Calu3 (cell line): ENCODE data around the gene TMEM170A. TPM values are rescaled to one million over a fixed set of nuclear protein-coding genes. Genes with fewer than 3 reads are reported as not detected.
A peak's percentile ranks its signal among the peaks of the same experiment; 100 is the strongest.

Experiments used
- BruUV-seq: library from RNA; stranded (reverse); fragments of 400-500 nt; replicated peaks from 2 replicates; lab custom pipeline; 2021; lab: Mats Ljungman, UMichigan
- CTCF ChIA-PET: fragments of 300-600 bp; sonication (Branson Sonifier 250); formaldehyde crosslinking; loops from one replicate; lab custom pipeline; 2022; ENCODE audit warnings: antibody characterized with exemption; lab: Charles Lee
- DNase-seq: peaks from one replicate; pipeline ENCODE4 v3.0.0; 2022
- H3K27ac Mint-ChIP-seq: one replicate; pipeline ENCODE4 v1.8.0; 2022; ENCODE audit warnings: mixed read lengths; ENCODE audit not compliant: unreplicated experiment
- H3K27me3 Mint-ChIP-seq: one replicate; pipeline ENCODE4 v1.8.0; 2022; ENCODE audit warnings: mixed read lengths; ENCODE audit not compliant: unreplicated experiment
- H3K36me3 Mint-ChIP-seq: one replicate; pipeline ENCODE4 v1.8.0; 2022; ENCODE audit warnings: mild to moderate bottlenecking, moderate library complexity, mixed read lengths; ENCODE audit not compliant: insufficient read depth, unreplicated experiment
- H3K4me1 Mint-ChIP-seq: one replicate; pipeline ENCODE4 v1.8.0; 2022; ENCODE audit warnings: mild to moderate bottlenecking, low read depth, mixed read lengths; ENCODE audit not compliant: unreplicated experiment
- H3K4me3 Mint-ChIP-seq: one replicate; pipeline ENCODE4 v1.8.0; 2022; ENCODE audit warnings: mild to moderate bottlenecking, low read depth, moderate library complexity, mixed read lengths; ENCODE audit not compliant: unreplicated experiment
- H3K9me3 Mint-ChIP-seq: one replicate; pipeline ENCODE4 v1.8.0; 2022; ENCODE audit warnings: low read depth, mixed read lengths; ENCODE audit not compliant: unreplicated experiment
- CTCF ChIP-seq: fragments of 200-600 bp; IDR thresholded peaks from one replicate; pipeline ENCODE4 v1.8.0; 2022; ENCODE audit warnings: antibody characterized with exemption; ENCODE audit not compliant: unreplicated experiment
- intact Hi-C: fragments of 100-400 bp; cut with micrococcal nuclease; formaldehyde crosslinking; loops from one replicate; pipeline ENCODE4 v1.10.0; 2022; ENCODE audit not compliant: unreplicated experiment
- total RNA-seq: library from RNA; stranded (reverse); gene quantifications from 2 replicates; pipeline ENCODE4 v1.2.3, GENCODE V29; 2022

The TMEM170A gene
- total RNA-seq, 1 experiment from 2014 or later, result 52.5 TPM

GRCh38 chr16:75443298-75443697 is 21.2 kb downstream of the TMEM170A start:
- intact Hi-C loops, result no loop called here
- DNase-seq, result no peak
- CTCF ChIA-PET, result interaction anchor here (0.6 kb wide), 1 partner anchor 948 kb away, joined by 4 read pairs; no protein-coding TSS in a partner anchor
- TF ChIP-seq CTCF, result no peak
- peaks cover 11% of the 10 kb centered on the region for H3K36me3 Mint-ChIP-seq
- BruUV-seq, result no TSS peak
- no peaks in the 10 kb centered on the region for H3K27me3 Mint-ChIP-seq
- no peak overlapping the region for H3K27ac Mint-ChIP-seq
- H3K9me3 Mint-ChIP-seq, result no peaks in the 10 kb centered on the region
- H3K4me3 Mint-ChIP-seq, result no peak overlapping the region
- no peaks in the 10 kb centered on the region for H3K4me1 Mint-ChIP-seq

DNA sequence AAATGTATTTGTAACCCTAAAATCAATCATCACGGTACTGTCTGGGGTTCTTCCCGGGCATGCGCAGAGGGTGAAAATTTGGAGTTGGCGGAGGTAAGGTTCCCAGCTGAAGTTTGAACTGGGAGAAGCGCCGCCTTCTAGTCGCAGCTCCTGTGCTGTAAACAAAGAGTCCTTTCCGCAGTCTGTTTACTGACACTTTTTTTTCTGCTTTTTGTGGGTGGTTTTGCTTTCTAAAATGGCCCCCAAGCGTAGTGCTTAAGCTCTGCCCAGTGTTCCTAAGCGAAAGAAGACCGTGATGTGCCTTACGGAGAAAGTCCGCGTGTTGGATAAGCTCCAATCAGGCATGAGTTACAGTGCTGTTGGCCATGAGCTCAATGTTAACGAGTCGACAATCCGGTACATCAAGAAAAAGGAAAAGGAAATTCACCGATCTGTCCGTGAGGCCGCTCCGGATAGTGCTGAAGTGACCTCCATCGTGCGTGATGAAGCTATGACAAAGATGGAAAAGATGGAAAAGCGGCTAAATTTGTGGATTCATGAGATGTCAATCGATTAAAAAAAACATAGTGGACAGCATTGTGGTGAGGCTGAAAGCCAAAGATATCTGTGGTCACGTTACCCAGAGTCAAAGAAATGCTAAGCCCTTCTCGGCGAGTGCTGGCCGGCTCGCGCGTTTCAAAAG is 30.6 kb downstream of the TMEM170A start:
- intact Hi-C loops, result loop anchor here (10.0 kb wide), 1 partner anchor 1751 kb away; no protein-coding TSS in a partner anchor
- no peaks in the 10 kb centered on the region for H3K27me3 Mint-ChIP-seq
- H3K27ac Mint-ChIP-seq, result peak overlapping the region; percentile 91
- H3K4me1 Mint-ChIP-seq, result peaks cover 16% of the 10 kb centered on the region
- CTCF ChIA-PET, result interaction anchor here (0.6 to 2.3 kb wide), 9 partner anchors 11 to 237 kb away, joined by 3 to 28 read pairs (median 4); no protein-coding TSS in a partner anchor
- no peaks in the 10 kb centered on the region for H3K9me3 Mint-ChIP-seq
- no peak for TF ChIP-seq CTCF
- peak overlapping the region; percentile 85 for H3K4me3 Mint-ChIP-seq
- DNase-seq, result peak; percentile 77
- TSS peak; percentile 95 for BruUV-seq
- H3K36me3 Mint-ChIP-seq, result peaks cover 42% of the 10 kb centered on the region

DNA sequence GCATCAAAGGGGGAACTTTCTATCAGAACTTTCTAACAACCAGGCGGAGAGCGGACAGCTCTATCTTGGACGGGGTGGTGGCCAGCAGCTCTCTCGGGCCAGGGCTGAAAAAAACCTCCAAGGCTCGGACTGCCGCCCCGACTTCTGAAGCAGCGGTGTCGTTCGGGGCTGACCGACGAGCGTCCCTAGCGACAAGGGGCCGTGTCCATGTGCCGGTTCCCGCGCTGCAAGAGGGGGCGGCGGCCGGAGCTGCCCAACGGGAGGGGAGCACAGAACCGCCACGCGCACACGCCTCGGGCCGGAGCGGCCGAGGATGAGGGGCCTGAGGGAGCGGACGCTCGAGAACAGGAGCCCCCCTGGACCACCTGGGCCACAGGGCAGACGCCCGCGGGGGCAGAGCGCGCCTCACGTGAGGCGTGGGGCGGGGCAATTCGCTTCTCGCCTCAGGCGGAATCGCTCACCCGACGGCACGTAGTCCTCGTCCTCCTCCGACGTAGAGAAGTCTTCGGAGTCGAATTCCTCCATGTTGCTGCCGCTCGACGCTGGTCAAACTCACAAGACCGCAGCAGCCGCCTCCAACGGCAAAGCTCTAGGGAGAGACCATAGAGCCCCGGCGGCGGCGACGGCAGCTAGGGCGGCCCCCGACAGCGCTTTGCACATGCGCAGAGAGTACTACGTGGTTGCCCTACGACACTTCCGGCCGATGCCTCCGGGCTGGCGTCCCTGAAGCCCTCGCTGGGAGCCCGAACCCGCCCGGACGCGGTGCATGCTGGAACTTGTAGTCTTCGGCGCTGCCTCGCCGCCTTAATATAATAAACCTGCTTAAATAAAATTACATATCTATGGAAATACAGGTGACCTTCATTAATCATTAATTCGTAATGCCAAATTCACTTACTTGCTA is 31.4 kb downstream of the TMEM170A start, which contains the start of gene CFDP1:
Gene CFDP1 (minus strand): TSS at position 676 of the 904 bp plus-strand sequence. CDS start 151 bp downstream, at position 525.
- CTCF ChIA-PET, result interaction anchor here (0.6 to 2.3 kb wide), 10 partner anchors 12 to 314 kb away, joined by 3 to 28 read pairs (median 4); no protein-coding TSS in a partner anchor
- intact Hi-C loops, result loop anchor here (10.0 kb wide), 1 partner anchor 1752 kb away; no protein-coding TSS in a partner anchor
- BruUV-seq, result TSS peak; percentile 35
- peaks cover 44% of the 10 kb centered on the region for H3K36me3 Mint-ChIP-seq
- H3K4me3 Mint-ChIP-seq, result peak within 1 kb of the TSS; percentile 85
- peak within 1 kb of the TSS; percentile 91 for H3K27ac Mint-ChIP-seq
- peak; percentile 97 for DNase-seq
- no peaks in the 10 kb centered on the region for H3K27me3 Mint-ChIP-seq
- H3K4me1 Mint-ChIP-seq, result peaks cover 24% of the 10 kb centered on the region
- no peak for TF ChIP-seq CTCF
- H3K9me3 Mint-ChIP-seq, result no peaks in the 10 kb centered on the region
